KMS-11 (cell line): ENCODE results near the gene COPS7A.

Experiments
- H2AFZ ChIP-seq: fragments of 200-600 bp; sonication (generic); 2 replicates; pipeline ENCODE4 v1.6.1; 2016; ENCODE audit warnings: antibody characterized with exemption, mixed run types, low read depth
- H3K27ac ChIP-seq: fragments of 200-600 bp; sonication (generic); 2 replicates; pipeline ENCODE4 v1.6.1; 2016; ENCODE audit warnings: mild to moderate bottlenecking, mixed run types
- H3K27me3 ChIP-seq: fragments of 200-600 bp; sonication (generic); 2 replicates; pipeline ENCODE4 v1.6.1; 2017; ENCODE audit warnings: mild to moderate bottlenecking, low read depth, mixed run types, moderate library complexity; ENCODE audit not compliant: insufficient read depth
- H3K36me3 ChIP-seq: fragments of 200-600 bp; sonication (generic); 2 replicates; pipeline ENCODE4 v1.6.1; 2017; ENCODE audit warnings: mild to moderate bottlenecking, mixed run types; ENCODE audit not compliant: insufficient read depth
- H3K4me1 ChIP-seq: fragments of 200-600 bp; sonication (generic); 2 replicates; pipeline ENCODE4 v1.6.1; 2016; ENCODE audit warnings: mild to moderate bottlenecking, low read depth, mixed run types; ENCODE audit not compliant: poor library complexity, severe bottlenecking
- H3K4me2 ChIP-seq: fragments of 200-600 bp; sonication (generic); 2 replicates; pipeline ENCODE4 v1.7.0; 2016; ENCODE audit warnings: mild to moderate bottlenecking, mixed run types
- H3K4me3 ChIP-seq: fragments of 200-600 bp; sonication (generic); IDR thresholded peaks from 2 replicates; pipeline ENCODE4 v1.6.1; 2017; ENCODE audit warnings: low read depth, low read length, mixed read lengths; ENCODE audit not compliant: insufficient read depth
- H3K79me2 ChIP-seq: fragments of 200-600 bp; sonication (generic); 2 replicates; pipeline ENCODE4 v1.6.1; 2016; ENCODE audit warnings: low read depth, mixed run types; ENCODE audit not compliant: insufficient read depth
- H3K9ac ChIP-seq: fragments of 200-600 bp; sonication (generic); 2 replicates; pipeline ENCODE4 v1.6.1; 2016; ENCODE audit warnings: mild to moderate bottlenecking, mixed run types
- H4K20me1 ChIP-seq: fragments of 200-600 bp; sonication (generic); 2 replicates; pipeline ENCODE4 v1.6.1; 2016; ENCODE audit warnings: mild to moderate bottlenecking, mixed run types; ENCODE audit not compliant: insufficient read depth
- CTCF ChIP-seq: fragments of 200-600 bp; sonication (generic); conservative IDR thresholded peaks from 2 replicates; pipeline ENCODE4 v1.6.1; 2017; ENCODE audit warnings: low read depth, mild to moderate bottlenecking, antibody characterized with exemption, low read length, moderate library complexity, mixed read lengths

COPS7A gene

GRCh38 chr12:6747216-6747615 lies 23.4 kb downstream of the COPS7A start:
- Histone ChIP-seq H3K9ac (no peak overlapping the region), H2AFZ (no peak overlapping the region), H3K4me2 (no peak overlapping the region), H3K27ac (no peak overlapping the region), H3K4me3 (no peak overlapping the region), H3K36me3 (no peaks in the 10 kb centered on the region), H3K4me1 (peaks cover 4% of the 10 kb centered on the region), H3K27me3 (no peaks in the 10 kb centered on the region), H3K79me2 (peaks cover 3% of the 10 kb centered on the region; the same call in 1 of the 2 replicates), H4K20me1 (no peaks in the 10 kb centered on the region)
- TF ChIP-seq CTCF = no peak

GRCh38 chr12:6748761-6749160 lies 24.9 kb downstream of the COPS7A start:
- Histone ChIP-seq H3K9ac (no peak overlapping the region), H3K79me2 (peaks cover 8% of the 10 kb centered on the region; the same call in 1 of the 2 replicates), H4K20me1 (no peaks in the 10 kb centered on the region), H3K27me3 (no peaks in the 10 kb centered on the region), H3K27ac (no peak overlapping the region), H2AFZ (no peak overlapping the region), H3K4me3 (no peak overlapping the region), H3K36me3 (no peaks in the 10 kb centered on the region), H3K4me1 (peaks cover 7% of the 10 kb centered on the region), H3K4me2 (no peak overlapping the region)
- TF ChIP-seq CTCF = no peak

GRCh38 chr12:6750506-6750905 lies 26.7 kb downstream of the COPS7A start:
- no peaks in the 10 kb centered on the region for H3K27me3 ChIP-seq
- peaks cover 12% of the 10 kb centered on the region for H3K4me1 ChIP-seq
- H3K36me3 ChIP-seq = no peaks in the 10 kb centered on the region
- no peak overlapping the region for H3K4me3 ChIP-seq
- no peaks in the 10 kb centered on the region for H4K20me1 ChIP-seq
- H3K9ac ChIP-seq = no peak overlapping the region
- H2AFZ ChIP-seq = no peak overlapping the region
- no peak overlapping the region for H3K4me2 ChIP-seq
- TF ChIP-seq CTCF = no peak
- H3K27ac ChIP-seq = no peak overlapping the region
- peaks cover 8% of the 10 kb centered on the region; the same call in 1 of the 2 replicates for H3K79me2 ChIP-seq

GRCh38 chr12:6751767-6752166 lies 27.9 kb downstream of the COPS7A start:
- no peaks in the 10 kb centered on the region for H3K27me3 ChIP-seq
- no peak overlapping the region for H3K4me3 ChIP-seq
- no peak overlapping the region for H3K27ac ChIP-seq
- H3K9ac ChIP-seq = no peak overlapping the region
- no peak for TF ChIP-seq CTCF
- H3K4me2 ChIP-seq = peak overlapping the region; percentile 62
- H2AFZ ChIP-seq = no peak overlapping the region
- H3K79me2 ChIP-seq = peaks cover 8% of the 10 kb centered on the region; the same call in 1 of the 2 replicates
- peaks cover 12% of the 10 kb centered on the region for H3K4me1 ChIP-seq
- H3K36me3 ChIP-seq = no peaks in the 10 kb centered on the region
- no peaks in the 10 kb centered on the region for H4K20me1 ChIP-seq
